H1 (cell line): ENCODE measurements around the gene PLXDC2. TPM values are rescaled to one million over a fixed set of nuclear protein-coding genes. Genes with fewer than 3 reads are reported as not detected.

Source experiments
- CTCF ChIA-PET: fragments of 300-600 bp; sonication (Branson Sonifier 250); formaldehyde crosslinking; loops from one replicate; lab custom pipeline; 2021; ENCODE audit not compliant: partially characterized antibody; lab: Charles Lee
- POLR2A ChIA-PET: fragments of 300-600 bp; sonication (Branson Sonifier 250); formaldehyde crosslinking; loops from one replicate; lab custom pipeline; 2021; ENCODE audit warnings: inconsistent platforms; ENCODE audit not compliant: partially characterized antibody; lab: Charles Lee
- DNase-seq, 2 experiments: peaks; one replicate each; pipeline versions ENCODE4 v3.0.0 to v3.0.0-alpha.2; 2010 to 2022; ENCODE audit warnings: low spot score in 2 of 2, low read depth in 1 of 2, mixed read lengths in 1 of 2
- FAIRE-seq: peaks from 2 replicates; lab custom pipeline; 2011; peaks lifted over from hg19 to GRCh38; lab: Jason Lieb, UNC
- H2AFZ ChIP-seq: 2 replicates; pipeline ENCODE4 v1.8.1; 2012; ENCODE audit warnings: low read length, inconsistent platforms
- H2AK5ac ChIP-seq: 2 replicates; pipeline ENCODE4 v1.6.1; 2013; ENCODE audit warnings: low read depth, low read length
- H2BK120ac ChIP-seq: replicated peaks from 2 replicates; pipeline ENCODE3; 2013; ENCODE audit warnings: low read depth, low read length, inconsistent platforms
- H2BK12ac ChIP-seq: 2 replicates; pipeline ENCODE4 v1.6.1; 2013; ENCODE audit warnings: low read depth, low read length
- H2BK15ac ChIP-seq: 2 replicates; pipeline ENCODE4 v1.6.1; 2013; ENCODE audit warnings: low read length
- H2BK20ac ChIP-seq: 2 replicates; pipeline ENCODE4 v1.6.1; 2013; ENCODE audit warnings: low read length
- H2BK5ac ChIP-seq: 2 replicates; pipeline ENCODE4 v1.6.1; 2013; ENCODE audit warnings: low read depth, low read length
- H3K14ac ChIP-seq: 2 replicates; pipeline ENCODE4 v1.6.1; 2013; ENCODE audit warnings: inconsistent platforms; ENCODE audit not compliant: insufficient read length
- H3K18ac ChIP-seq: 2 replicates; pipeline ENCODE4 v1.6.1; 2013; ENCODE audit warnings: low read length; ENCODE audit errors: extremely low read depth
- H3K23ac ChIP-seq: 2 replicates; pipeline ENCODE4 v1.6.1; 2013; ENCODE audit warnings: inconsistent platforms; ENCODE audit not compliant: insufficient read length
- H3K23me2 ChIP-seq: 2 replicates; pipeline ENCODE4 v1.6.1; 2013; ENCODE audit warnings: low read depth, low read length
- H3K27ac ChIP-seq: 2 replicates; pipeline ENCODE4 v1.6.1; 2011; ENCODE audit warnings: low read depth, low read length, inconsistent platforms
- H3K27me3 ChIP-seq, 4 experiments: replicated peaks in 1 of 4; 1 replicate in 1 of 4; 2 replicates in 3 of 4; pipeline versions ENCODE4 v1.6.1 to v1.8.1; 2011 to 2013; ENCODE audit warnings: low read length in 3 of 4, mild to moderate bottlenecking in 3 of 4, inconsistent platforms in 2 of 4, mixed read lengths in 2 of 4, moderate library complexity in 1 of 4; ENCODE audit not compliant: control insufficient read depth in 3 of 4, insufficient read depth in 3 of 4; ENCODE audit errors: extremely low read depth in 1 of 4
- H3K36me3 ChIP-seq, 4 experiments: 2 replicates each; pipeline versions ENCODE4 v1.6.1 to v1.8.1; 2011 to 2013; ENCODE audit warnings: mild to moderate bottlenecking in 4 of 4, low read length in 3 of 4, moderate library complexity in 2 of 4, control low read depth in 1 of 4, inconsistent platforms in 1 of 4; ENCODE audit not compliant: insufficient read depth in 4 of 4, control insufficient read depth in 2 of 4
- H3K4ac ChIP-seq: replicated peaks from 2 replicates; pipeline ENCODE3; 2013; ENCODE audit warnings: low read length, low read depth, mixed read lengths, inconsistent platforms; ENCODE audit not compliant: insufficient read length
- H3K4me1 ChIP-seq, 4 experiments: replicated peaks in 1 of 4; 1 replicate in 1 of 4; 2 replicates in 3 of 4; pipeline versions ENCODE4 v1.6.1 to v1.8.1; 2011 to 2013; ENCODE audit warnings: low read length in 3 of 4, inconsistent platforms in 2 of 4, mixed read lengths in 1 of 4; ENCODE audit not compliant: insufficient read depth in 4 of 4, control insufficient read depth in 3 of 4
- H3K4me2 ChIP-seq, 2 experiments: 2 replicates each; pipeline versions ENCODE4 v1.6.1 to v1.8.1; 2011 to 2013; ENCODE audit warnings: low read depth in 2 of 2, low read length in 2 of 2, control low read depth in 1 of 2, inconsistent platforms in 1 of 2, mild to moderate bottlenecking in 1 of 2; ENCODE audit not compliant: insufficient read depth in 1 of 2
- H3K4me3 ChIP-seq, 4 experiments: fragments of 200-600, 300-600 bp in 1 of 4; sonication (generic), shearing (Covaris generic), sonication (Bioruptor Twin) in 1 of 4; 2 replicates each; pipeline versions ENCODE4 v1.5.1 to v1.8.1; 2011 to 2016; ENCODE audit warnings: low read length in 4 of 4, low read depth in 3 of 4, control low read depth in 2 of 4, inconsistent platforms in 2 of 4, mild to moderate bottlenecking in 2 of 4, mixed read lengths in 1 of 4, moderate library complexity in 1 of 4; ENCODE audit not compliant: insufficient read depth in 2 of 4; ENCODE audit errors: extremely low read depth in 1 of 4
- H3K56ac ChIP-seq: replicated peaks from 2 replicates; pipeline ENCODE3; 2013; ENCODE audit warnings: low read depth, mild to moderate bottlenecking, mixed read lengths, low read length, inconsistent platforms; ENCODE audit not compliant: insufficient read length
- H3K79me1 ChIP-seq: 2 replicates; pipeline ENCODE4 v1.6.1; 2013; ENCODE audit warnings: low read depth, low read length, control low read depth
- H3K79me2 ChIP-seq, 2 experiments: 2 replicates each; pipeline versions ENCODE4 v1.6.1 to v1.8.1; 2012 to 2013; ENCODE audit warnings: low read length in 2 of 2, mild to moderate bottlenecking in 2 of 2, inconsistent platforms in 1 of 2; ENCODE audit not compliant: insufficient read depth in 2 of 2, control insufficient read depth in 1 of 2
- H3K9ac ChIP-seq, 4 experiments: replicated peaks in 1 of 4; 1 replicate in 1 of 4; 2 replicates in 3 of 4; pipeline versions ENCODE4 v1.6.1 to v1.8.1; 2011 to 2013; ENCODE audit warnings: low read depth in 3 of 4, low read length in 3 of 4, control low read depth in 2 of 4, mild to moderate bottlenecking in 2 of 4, moderate library complexity in 2 of 4, inconsistent platforms in 1 of 4; ENCODE audit errors: extremely low read depth in 1 of 4
- H3K9me3 ChIP-seq, 2 experiments: 2 replicates each; pipeline versions ENCODE4 v1.6.1 to v1.8.1; 2012 to 2013; ENCODE audit warnings: mild to moderate bottlenecking in 2 of 2, moderate library complexity in 2 of 2, control low read depth in 1 of 2, inconsistent platforms in 1 of 2, low read depth in 1 of 2, low read length in 1 of 2, mixed read lengths in 1 of 2; ENCODE audit not compliant: insufficient read depth in 2 of 2
- H4K20me1 ChIP-seq, 2 experiments: replicated peaks in 1 of 2; 2 replicates each; pipeline versions ENCODE3 to v1.8.1; 2011 to 2013; ENCODE audit warnings: inconsistent platforms in 2 of 2, low read length in 2 of 2, mild to moderate bottlenecking in 1 of 2; ENCODE audit not compliant: insufficient read depth in 2 of 2, control insufficient read depth in 1 of 2
- H4K5ac ChIP-seq: 2 replicates; pipeline ENCODE4 v1.6.1; 2013; ENCODE audit warnings: low read length, low read depth, mixed read lengths, inconsistent platforms; ENCODE audit not compliant: insufficient read length
- H4K8ac ChIP-seq: 2 replicates; pipeline ENCODE4 v1.8.0; 2013; ENCODE audit warnings: mild to moderate bottlenecking, moderate library complexity, low read length, inconsistent platforms; ENCODE audit not compliant: insufficient read depth; ENCODE audit errors: extremely low read depth
- H4K91ac ChIP-seq: replicated peaks from 2 replicates; pipeline ENCODE3; 2013; ENCODE audit warnings: low read length, mixed read lengths, inconsistent platforms; ENCODE audit not compliant: insufficient read length
- ATF2 ChIP-seq: IDR thresholded peaks from 2 replicates; pipeline ENCODE4 v1.6.1; 2012; ENCODE audit warnings: low read length, inconsistent platforms
- CHD1 ChIP-seq: IDR thresholded peaks from 2 replicates; pipeline ENCODE4 v1.6.1; 2012; ENCODE audit warnings: low read depth, low read length, improper control_type of control experiment
- KDM1A ChIP-seq: fragments of 200-600, 300-600 bp; sonication (generic); IDR thresholded peaks from 2 replicates; pipeline ENCODE4 v1.7.1; 2016; ENCODE audit warnings: mild to moderate bottlenecking, low read length, borderline replicate concordance
- NANOG ChIP-seq: IDR thresholded peaks from 2 replicates; pipeline ENCODE4 v1.6.1; 2011; ENCODE audit warnings: low read length, low read depth, mild to moderate bottlenecking, inconsistent platforms; ENCODE audit not compliant: insufficient read depth, poor library complexity, severe bottlenecking
- POLR2A ChIP-seq, 2 experiments: IDR thresholded peaks; 1 replicate in 1 of 2; 2 replicates in 1 of 2; pipeline ENCODE4 v1.6.1; 2011; ENCODE audit warnings: low read depth in 2 of 2, low read length in 2 of 2, mild to moderate bottlenecking in 2 of 2; ENCODE audit errors: control extremely low read depth in 1 of 2
- SIN3A ChIP-seq, 2 experiments: IDR thresholded peaks in 1 of 2; conservative IDR thresholded peaks in 1 of 2; 2 replicates each; pipeline ENCODE4 v1.6.1; 2011 to 2012; ENCODE audit warnings: low read length in 2 of 2, improper control_type of control experiment in 1 of 2, low read depth in 1 of 2, mild to moderate bottlenecking in 1 of 2
- SIX5 ChIP-seq: IDR thresholded peaks from 2 replicates; pipeline ENCODE4 v1.6.1; 2011; ENCODE audit warnings: mild to moderate bottlenecking, low read depth, low read length
- WGBS, 2 experiments: shearing (Covaris generic) in 1 of 2; methylation state at CpG; one replicate each; pipeline versions ENCODE4 v1.1.6 to v1.1.7; 2013 to 2015; ENCODE audit warnings: low lambda C conversion rate in 2 of 2, mixed read lengths in 2 of 2, inconsistent platforms in 1 of 2, low coverage in 1 of 2, missing lambda C conversion rate in 1 of 2; ENCODE audit not compliant: insufficient replicate concordance in 2 of 2, insufficient coverage in 1 of 2, insufficient read length in 1 of 2; ENCODE audit errors: extremely low coverage in 1 of 2, missing lambda C conversion rate in 1 of 2; 5-methylcytosine and 5-hydroxymethylcytosine counted together
- polyA plus RNA-seq, 7 experiments: library from polyadenylated mRNA; depleted of rRNA in 3 of 7; stranded (reverse) in 5 of 7; unstranded in 2 of 7; fragments of >200 nt in 5 of 7; fragments of 200-250 nt in 2 of 7; gene quantifications; 1 replicate in 5 of 7; 2 replicates in 1 of 7; 4 replicates in 1 of 7; pipeline versions ENCODE4 v1.2.1 to v1.2.3, GENCODE V29; 2011 to 2013; ENCODE audit warnings: missing spikeins in 2 of 7, mixed read lengths in 2 of 7
- total RNA-seq: library from RNA; stranded (reverse); fragmentation: NEBNext Ultra II Directional; extraction: Animal tissue kit (Norgen Biotek cat#: 25700); gene quantifications from 2 replicates; pipeline ENCODE4 v1.2.1, GENCODE V29; 2021
- TF ChIP-seq, protein P1 (sequence below): IDR thresholded peaks from 2 replicates; pipeline ENCODE4 v1.6.1; 2011; ENCODE audit warnings: low read length, improper control_type of control experiment

The PLXDC2 gene
- total and polyA plus RNA-seq, 2 of the 8 experiments (the other 6 are each of a cell fraction or from before 2014, with no cell fraction given) = 23.0 to 40.5 TPM

DNA sequence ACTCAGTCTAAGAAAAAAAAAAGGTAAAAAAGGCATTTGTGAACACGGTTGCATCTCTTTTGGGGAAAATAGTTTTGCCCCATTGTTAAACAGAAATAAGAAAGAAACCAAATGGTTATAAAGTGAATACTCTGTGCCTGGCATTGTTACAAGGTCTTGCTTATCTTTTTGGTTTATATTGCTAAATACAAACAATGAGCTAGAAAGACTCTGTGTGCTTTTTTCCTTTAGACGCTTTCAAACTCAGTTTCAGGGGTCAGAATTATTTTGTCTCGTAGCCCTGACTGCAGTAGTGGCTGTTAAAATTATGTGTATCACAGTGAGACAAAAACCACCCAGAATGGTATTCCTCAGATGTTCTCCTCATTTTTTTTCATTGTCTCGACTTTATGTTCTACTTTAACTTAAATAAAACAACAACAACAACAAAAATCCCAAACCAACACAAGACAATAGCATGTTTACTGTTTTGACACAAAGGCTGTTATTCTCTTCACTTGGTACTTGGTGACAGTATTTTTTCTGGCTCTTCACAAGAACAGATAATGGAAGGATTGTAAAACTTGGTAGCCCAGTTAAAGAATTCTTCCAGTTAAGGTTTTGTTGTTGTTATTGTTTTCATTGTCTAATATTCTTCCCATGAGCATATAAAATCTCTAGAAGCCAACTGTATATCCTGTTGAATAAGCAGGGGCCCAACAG, 190.1 kb downstream of the PLXDC2 start:
- Histone ChIP-seq H2BK12ac (no peak overlapping the region), H3K4me3 (no peak overlapping the region), H3K27me3 (no peaks in the 10 kb centered on the region), H3K9me3 (no peaks in the 10 kb centered on the region), H3K18ac (no peak overlapping the region), H4K20me1 (no peaks in the 10 kb centered on the region), H3K4ac (no peak overlapping the region), H3K79me1 (no peaks in the 10 kb centered on the region; the same call in 1 of the 2 replicates), H2BK120ac (no peak overlapping the region), H2AK5ac (no peak overlapping the region), H2BK15ac (no peak overlapping the region), H3K14ac (no peak overlapping the region), H2BK20ac (no peak overlapping the region), H3K27ac (no peak overlapping the region), H3K4me1 (peaks cover 0 to 10% (median 4%) of the 10 kb centered on the region in 4 experiments; a peak in 3 of 7 replicates), H4K91ac (no peak overlapping the region), H4K8ac (no peak overlapping the region), H3K56ac (no peak overlapping the region), H3K23me2 (no peaks in the 10 kb centered on the region), H2BK5ac (no peak overlapping the region), H3K4me2 (no peak overlapping the region), H3K79me2 (peaks cover 0 to 36% of the 10 kb centered on the region in 2 experiments; a peak in 2 of 4 replicates), H3K36me3 (peaks cover 3 to 10% (median 6%) of the 10 kb centered on the region in 4 experiments; a peak in 5 of 8 replicates), H3K23ac (no peak overlapping the region), H3K9ac (no peak overlapping the region), H4K5ac (no peak overlapping the region), H2AFZ (no peak overlapping the region)
- POLR2A ChIA-PET = interaction anchor here (1.5 kb wide), 1 partner anchor 10 kb away, joined by 3 read pairs; no protein-coding TSS in a partner anchor
- CTCF ChIA-PET = interaction anchor here (0.6 kb wide), 1 partner anchor 1156 kb away, joined by 3 read pairs; no protein-coding TSS in a partner anchor
- TF ChIP-seq CHD1 (no peak), SIX5 (no peak), NANOG (no peak), SIN3A (conservative IDR thresholded peaks at IDR 0.05 in 1 of 2, IDR thresholded peaks at IDR 0.05 in 1 of 2; ENCODE audit: low read depth in 1 of 2, low read length in 2 of 2) (no peak), KDM1A (no peak), POLR2A (IDR thresholded peaks at IDR 0.05; ENCODE audit: control extremely low read depth in 1 of 2, low read depth in 2 of 2, low read length in 2 of 2) (no peak), ATF2 (no peak)
- TF ChIP-seq, protein P1, sequence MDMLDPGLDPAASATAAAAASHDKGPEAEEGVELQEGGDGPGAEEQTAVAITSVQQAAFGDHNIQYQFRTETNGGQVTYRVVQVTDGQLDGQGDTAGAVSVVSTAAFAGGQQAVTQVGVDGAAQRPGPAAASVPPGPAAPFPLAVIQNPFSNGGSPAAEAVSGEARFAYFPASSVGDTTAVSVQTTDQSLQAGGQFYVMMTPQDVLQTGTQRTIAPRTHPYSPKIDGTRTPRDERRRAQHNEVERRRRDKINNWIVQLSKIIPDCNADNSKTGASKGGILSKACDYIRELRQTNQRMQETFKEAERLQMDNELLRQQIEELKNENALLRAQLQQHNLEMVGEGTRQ = no peak
- no peak for DNase-seq
- WGBS, 2 experiments = 89% methylated on average over 4 of the region's 4 CpGs; no CpG with 5 or more reads in 1 of the 2 experiments
- FAIRE-seq = no peak
